ENCODE measurements around the gene CTAGE8.
"Not testable (repeated sequence)": the region's sequence is repeated elsewhere in the genome, so short reads cannot be mapped to it uniquely, and the experiment has no call there.

Gene CTAGE8

DNA sequence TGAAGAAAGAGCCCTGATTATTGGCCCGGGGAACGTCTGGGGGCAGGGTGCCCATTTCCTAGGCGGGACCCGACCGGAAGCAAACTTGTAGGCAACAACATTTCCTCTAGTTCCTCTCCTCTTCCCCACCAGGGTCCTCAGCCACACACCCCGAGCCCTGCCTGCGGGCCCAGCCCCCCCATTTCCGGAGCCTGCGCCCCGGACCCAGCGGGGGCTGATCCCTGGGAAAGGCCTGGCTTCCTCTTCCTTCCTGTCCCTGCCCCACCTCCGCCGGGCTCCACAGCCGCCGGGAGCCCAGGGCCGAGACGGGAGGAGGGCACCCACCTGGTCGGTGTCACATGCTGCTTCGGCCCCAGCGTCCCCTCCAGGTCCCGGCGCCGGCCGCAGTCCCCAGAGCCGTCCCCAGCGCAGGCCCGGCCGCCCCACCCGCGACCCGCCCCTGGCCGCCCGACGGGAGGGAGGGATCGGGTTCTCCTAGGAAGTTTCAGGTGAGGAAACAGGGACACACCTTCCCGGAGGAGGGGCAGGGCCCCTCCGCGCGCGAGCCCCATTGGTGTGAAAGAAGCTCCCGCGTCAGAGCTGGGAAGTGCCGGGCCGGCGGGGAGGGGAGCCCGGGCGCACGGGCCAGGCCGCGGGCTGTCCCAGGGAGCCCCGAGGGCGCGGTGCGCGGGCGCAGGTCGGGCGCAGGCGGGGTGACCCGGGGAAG, 24.9 kb upstream of the CTAGE8 start:
- not testable (repeated sequence) for H2BK15ac ChIP-seq (ENCODE audit: low read length); H3K4me3 ChIP-seq (ENCODE audit: low read length in 2 of 2); H3K27ac ChIP-seq (replicated peaks; ENCODE audit: low read length); H3K18ac ChIP-seq (ENCODE audit: low read length); H3K27me3 ChIP-seq (ENCODE audit: control insufficient read depth in 3 of 3, insufficient read depth in 3 of 3, low read depth in 1 of 3, low read length in 3 of 3); H4K91ac ChIP-seq (ENCODE audit: low read depth, low read length, poor library complexity); H3K23ac ChIP-seq (ENCODE audit: low read depth, low read length, poor library complexity); H3K36me3 ChIP-seq (replicated peaks in 1 of 2; ENCODE audit: control insufficient read depth in 2 of 2, insufficient read depth in 2 of 2, low read length in 2 of 2); H2BK5ac ChIP-seq (ENCODE audit: low read length); H3K9me3 ChIP-seq (replicated peaks in 1 of 2; ENCODE audit: control insufficient read depth in 2 of 2, insufficient read depth in 1 of 2, low read depth in 1 of 2, low read length in 2 of 2); H2AK5ac ChIP-seq (ENCODE audit: low read depth, low read length); H3K9ac ChIP-seq (ENCODE audit: low read depth, low read length, poor library complexity); H3K79me1 ChIP-seq (ENCODE audit: low read depth, low read length); DNase-seq (ENCODE audit: low spot score); H2AFZ ChIP-seq (ENCODE audit: low read length); H2BK12ac ChIP-seq (ENCODE audit: low read length); H3K14ac ChIP-seq (ENCODE audit: low read length); H3K4me1 ChIP-seq (ENCODE audit: control insufficient read depth in 2 of 2, insufficient read depth in 1 of 2, low read depth in 1 of 2, low read length in 2 of 2); H4K8ac ChIP-seq (ENCODE audit: low read depth, low read length); H3K4ac ChIP-seq (ENCODE audit: low read length); H3K4me2 ChIP-seq (ENCODE audit: insufficient read depth, low read length, poor library complexity, severe bottlenecking); H2BK120ac ChIP-seq (ENCODE audit: low read depth, low read length)
- WGBS, 2 donors (ENCODE audit: extremely low coverage in 2 of 2, insufficient read length in 2 of 2, insufficient replicate concordance in 1 of 2) = no CpG with 5 or more reads among the region's 60 CpGs

DNA sequence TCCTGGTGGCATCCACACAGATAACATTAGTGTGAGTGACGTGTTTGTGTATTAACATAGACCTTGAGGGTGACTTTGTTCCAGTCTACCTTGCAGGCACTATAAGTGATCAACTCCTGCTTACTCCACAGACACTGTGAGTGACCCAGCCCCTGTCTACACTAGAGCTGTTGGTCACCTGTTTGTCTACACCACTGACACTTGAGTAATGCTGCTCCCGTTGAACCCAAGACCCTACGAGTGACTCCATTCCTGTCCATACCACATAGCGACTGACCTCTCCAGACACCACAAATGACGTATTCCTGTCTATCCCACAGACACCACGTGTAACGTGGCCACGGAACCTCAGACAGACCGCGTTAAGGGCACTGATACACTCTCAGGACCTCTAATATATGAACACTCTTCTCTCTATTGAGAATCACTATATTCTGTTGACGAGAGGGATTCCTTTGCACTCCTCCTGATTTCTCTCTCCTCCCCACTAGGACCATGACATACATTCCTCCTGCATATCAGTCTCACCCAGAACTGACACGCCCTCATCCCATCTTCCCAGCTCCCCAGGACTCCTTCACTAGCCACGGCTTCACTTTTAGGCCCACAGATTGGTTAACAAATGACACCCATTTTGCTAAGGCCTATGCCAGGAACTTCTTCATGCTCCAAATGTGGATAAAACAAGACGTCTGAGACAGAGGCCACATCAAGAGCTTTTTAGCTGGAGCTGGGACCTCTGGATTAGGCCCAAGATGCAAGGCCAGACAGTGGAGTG, 23.5 kb upstream of the CTAGE8 start:
- H3K9me3 ChIP-seq (replicated peaks in 1 of 2; ENCODE audit: control insufficient read depth in 2 of 2, insufficient read depth in 1 of 2, low read depth in 1 of 2, low read length in 2 of 2); DNase-seq (ENCODE audit: low spot score); H2BK120ac ChIP-seq (ENCODE audit: low read depth, low read length); H3K79me1 ChIP-seq (ENCODE audit: low read depth, low read length); H3K18ac ChIP-seq (ENCODE audit: low read length); H4K8ac ChIP-seq (ENCODE audit: low read depth, low read length); H3K27me3 ChIP-seq (ENCODE audit: control insufficient read depth in 3 of 3, insufficient read depth in 3 of 3, low read depth in 1 of 3, low read length in 3 of 3); H2AFZ ChIP-seq (ENCODE audit: low read length); H3K4me1 ChIP-seq (ENCODE audit: control insufficient read depth in 2 of 2, insufficient read depth in 1 of 2, low read depth in 1 of 2, low read length in 2 of 2); H2AK5ac ChIP-seq (ENCODE audit: low read depth, low read length); H2BK5ac ChIP-seq (ENCODE audit: low read length); H3K9ac ChIP-seq (ENCODE audit: low read depth, low read length, poor library complexity); H3K14ac ChIP-seq (ENCODE audit: low read length); H2BK15ac ChIP-seq (ENCODE audit: low read length); H2BK12ac ChIP-seq (ENCODE audit: low read length); H3K36me3 ChIP-seq (replicated peaks in 1 of 2; ENCODE audit: control insufficient read depth in 2 of 2, insufficient read depth in 2 of 2, low read length in 2 of 2); H3K4ac ChIP-seq (ENCODE audit: low read length); H4K91ac ChIP-seq (ENCODE audit: low read depth, low read length, poor library complexity); H3K4me2 ChIP-seq (ENCODE audit: insufficient read depth, low read length, poor library complexity, severe bottlenecking); H3K23ac ChIP-seq (ENCODE audit: low read depth, low read length, poor library complexity); H3K4me3 ChIP-seq (ENCODE audit: low read length in 2 of 2); H3K27ac ChIP-seq (replicated peaks; ENCODE audit: low read length): not testable (repeated sequence)
- no CpG with 5 or more reads among the region's 14 CpGs for WGBS, 2 donors (ENCODE audit: extremely low coverage in 2 of 2, insufficient read length in 2 of 2, insufficient replicate concordance in 1 of 2)

DNA sequence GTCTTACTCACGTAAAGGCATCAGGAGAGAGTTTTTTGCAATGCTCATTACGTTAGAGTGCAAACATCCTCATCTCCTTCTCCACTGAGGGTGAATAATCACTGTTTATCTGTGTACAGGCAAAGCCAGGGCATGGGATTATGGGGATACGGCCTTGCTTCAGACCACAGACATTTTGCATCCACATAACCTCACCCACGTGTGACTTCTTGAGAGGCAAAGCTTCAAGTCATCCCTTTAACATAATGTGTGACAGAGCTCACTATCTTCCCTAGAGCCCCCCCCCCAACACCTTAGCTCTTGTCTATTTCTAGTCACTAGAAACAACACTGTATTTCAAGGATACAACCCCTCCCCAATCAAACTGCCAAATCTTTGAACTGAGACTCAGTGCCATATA, 22.5 kb upstream of the CTAGE8 start:
- not testable (repeated sequence) for H3K18ac ChIP-seq (ENCODE audit: low read length); H3K4ac ChIP-seq (ENCODE audit: low read length); H3K27ac ChIP-seq (replicated peaks; ENCODE audit: low read length); H3K4me1 ChIP-seq (ENCODE audit: control insufficient read depth in 2 of 2, insufficient read depth in 1 of 2, low read depth in 1 of 2, low read length in 2 of 2); H2BK15ac ChIP-seq (ENCODE audit: low read length); H3K4me3 ChIP-seq (ENCODE audit: low read length in 2 of 2); H3K14ac ChIP-seq (ENCODE audit: low read length); H2BK12ac ChIP-seq (ENCODE audit: low read length); H3K27me3 ChIP-seq (ENCODE audit: control insufficient read depth in 3 of 3, insufficient read depth in 3 of 3, low read depth in 1 of 3, low read length in 3 of 3); H4K8ac ChIP-seq (ENCODE audit: low read depth, low read length); H2BK5ac ChIP-seq (ENCODE audit: low read length); H3K9me3 ChIP-seq (replicated peaks in 1 of 2; ENCODE audit: control insufficient read depth in 2 of 2, insufficient read depth in 1 of 2, low read depth in 1 of 2, low read length in 2 of 2); H4K91ac ChIP-seq (ENCODE audit: low read depth, low read length, poor library complexity); H3K36me3 ChIP-seq (replicated peaks in 1 of 2; ENCODE audit: control insufficient read depth in 2 of 2, insufficient read depth in 2 of 2, low read length in 2 of 2); H2BK120ac ChIP-seq (ENCODE audit: low read depth, low read length); H3K9ac ChIP-seq (ENCODE audit: low read depth, low read length, poor library complexity); H3K79me1 ChIP-seq (ENCODE audit: low read depth, low read length); H3K23ac ChIP-seq (ENCODE audit: low read depth, low read length, poor library complexity); H3K4me2 ChIP-seq (ENCODE audit: insufficient read depth, low read length, poor library complexity, severe bottlenecking); H2AK5ac ChIP-seq (ENCODE audit: low read depth, low read length); DNase-seq (ENCODE audit: low spot score); H2AFZ ChIP-seq (ENCODE audit: low read length)
- WGBS, 2 donors (ENCODE audit: extremely low coverage in 2 of 2, insufficient read length in 2 of 2, insufficient replicate concordance in 1 of 2) = no CpG with 5 or more reads among the region's 4 CpGs

DNA sequence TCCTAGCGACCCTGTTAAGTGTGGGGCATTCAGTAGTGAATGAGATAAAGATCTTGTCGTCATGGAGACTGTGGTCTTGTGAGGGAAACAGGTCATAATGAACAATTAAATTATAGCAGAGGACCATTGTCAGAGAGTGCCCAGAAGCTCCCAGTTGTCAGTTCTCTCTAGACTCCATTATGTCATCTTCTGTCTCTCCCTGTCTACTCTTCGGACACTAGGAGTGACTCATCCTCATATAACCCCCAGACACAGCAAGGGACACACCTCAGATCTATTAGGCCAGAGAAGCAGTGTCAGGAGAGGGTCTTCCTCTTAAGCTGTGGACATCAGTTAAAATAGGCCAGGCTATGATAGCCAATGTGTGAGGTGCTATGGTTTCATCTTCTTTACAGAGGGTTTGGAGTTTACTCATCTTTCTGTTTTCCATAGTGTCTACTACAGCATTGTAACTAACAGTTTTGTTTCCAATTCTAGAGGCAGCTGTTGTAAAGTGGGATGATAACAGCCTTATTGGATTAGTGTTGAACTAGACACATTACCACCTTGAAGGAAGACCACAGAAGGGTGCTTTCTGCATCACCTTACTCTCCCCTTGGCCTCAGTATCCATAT, 18.2 kb upstream of the CTAGE8 start:
- not testable (repeated sequence) for H2BK120ac ChIP-seq (ENCODE audit: low read depth, low read length); H3K18ac ChIP-seq (ENCODE audit: low read length); H3K4me2 ChIP-seq (ENCODE audit: insufficient read depth, low read length, poor library complexity, severe bottlenecking); H4K8ac ChIP-seq (ENCODE audit: low read depth, low read length); H3K27ac ChIP-seq (replicated peaks; ENCODE audit: low read length); H2BK12ac ChIP-seq (ENCODE audit: low read length); H3K23ac ChIP-seq (ENCODE audit: low read depth, low read length, poor library complexity); H3K9ac ChIP-seq (ENCODE audit: low read depth, low read length, poor library complexity); H3K9me3 ChIP-seq (replicated peaks in 1 of 2; ENCODE audit: control insufficient read depth in 2 of 2, insufficient read depth in 1 of 2, low read depth in 1 of 2, low read length in 2 of 2); H3K14ac ChIP-seq (ENCODE audit: low read length); H3K4me1 ChIP-seq (ENCODE audit: control insufficient read depth in 2 of 2, insufficient read depth in 1 of 2, low read depth in 1 of 2, low read length in 2 of 2); H3K4me3 ChIP-seq (ENCODE audit: low read length in 2 of 2); H2AFZ ChIP-seq (ENCODE audit: low read length); H3K79me1 ChIP-seq (ENCODE audit: low read depth, low read length); H2AK5ac ChIP-seq (ENCODE audit: low read depth, low read length); DNase-seq (ENCODE audit: low spot score); H3K27me3 ChIP-seq (ENCODE audit: control insufficient read depth in 3 of 3, insufficient read depth in 3 of 3, low read depth in 1 of 3, low read length in 3 of 3); H4K91ac ChIP-seq (ENCODE audit: low read depth, low read length, poor library complexity); H3K36me3 ChIP-seq (replicated peaks in 1 of 2; ENCODE audit: control insufficient read depth in 2 of 2, insufficient read depth in 2 of 2, low read length in 2 of 2); H3K4ac ChIP-seq (ENCODE audit: low read length); H2BK5ac ChIP-seq (ENCODE audit: low read length); H2BK15ac ChIP-seq (ENCODE audit: low read length)
- no CpG with 5 or more reads among the region's 3 CpGs for WGBS, 2 donors (ENCODE audit: extremely low coverage in 2 of 2, insufficient read length in 2 of 2, insufficient replicate concordance in 1 of 2)
